SIG-M5 treated with dmso at 0.1 percent for 504 hours (cell line): Measurements from ENCODE around the gene PNPO.
"Not testable (repeated sequence)": the region's sequence is repeated elsewhere in the genome, so short reads cannot be mapped to it uniquely, and the experiment has no call there.

ENCODE experiments used
- DNase-seq: peaks from one replicate; lab custom pipeline; 2025; ENCODE audit not compliant: unreplicated experiment; lab: John Stamatoyannopoulos, UW

PNPO gene

GRCh38 chr17:47917581-47917980 lies 23.8 kb upstream of the PNPO start:
- DNase-seq: no peak

DNA sequence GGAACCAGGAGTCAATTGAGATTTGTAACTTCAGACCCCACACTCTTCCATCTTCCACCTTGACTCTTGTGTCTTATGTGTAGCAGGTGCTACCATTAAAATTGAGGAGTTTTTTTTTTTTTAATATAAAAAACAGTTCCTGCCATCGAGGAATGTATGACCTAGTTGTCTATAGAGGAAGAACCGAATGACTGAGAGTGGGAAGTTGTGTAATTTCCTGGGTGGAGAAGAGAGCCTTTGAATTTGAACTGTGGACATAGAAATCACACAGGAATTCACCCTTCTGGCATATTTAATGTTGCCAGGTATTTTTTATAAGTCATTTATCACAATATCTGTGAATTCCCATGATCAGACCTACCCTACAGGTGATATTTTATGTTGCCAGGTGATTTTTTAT lies 23.4 kb upstream of the PNPO start:
- DNase-seq: peak; percentile 43

- DNase-seq: no peak
Measured at GRCh38 chr17:47918991-47919390, 22.4 kb upstream of the PNPO start.

DNA sequence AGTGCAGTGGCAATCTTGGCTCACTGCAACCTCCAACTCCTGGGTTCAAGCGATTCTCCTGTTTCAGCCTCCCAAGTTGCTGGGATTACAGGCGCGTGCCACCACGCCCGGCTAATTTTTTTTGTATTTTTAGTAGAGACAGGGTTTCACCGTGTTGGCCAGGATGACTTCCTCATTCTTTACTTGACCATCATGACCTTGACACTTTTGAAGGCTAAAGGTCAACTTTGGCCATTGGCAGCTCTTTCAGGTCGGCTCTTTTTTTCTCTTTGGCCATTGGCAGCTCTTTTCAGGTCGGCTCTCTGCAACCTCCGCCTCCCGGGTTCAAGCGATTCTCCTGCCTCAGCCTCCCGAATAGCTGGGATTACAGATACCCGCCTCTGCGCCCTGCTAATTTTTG lies 21.5 kb upstream of the PNPO start:
- not testable (repeated sequence) for DNase-seq

DNA sequence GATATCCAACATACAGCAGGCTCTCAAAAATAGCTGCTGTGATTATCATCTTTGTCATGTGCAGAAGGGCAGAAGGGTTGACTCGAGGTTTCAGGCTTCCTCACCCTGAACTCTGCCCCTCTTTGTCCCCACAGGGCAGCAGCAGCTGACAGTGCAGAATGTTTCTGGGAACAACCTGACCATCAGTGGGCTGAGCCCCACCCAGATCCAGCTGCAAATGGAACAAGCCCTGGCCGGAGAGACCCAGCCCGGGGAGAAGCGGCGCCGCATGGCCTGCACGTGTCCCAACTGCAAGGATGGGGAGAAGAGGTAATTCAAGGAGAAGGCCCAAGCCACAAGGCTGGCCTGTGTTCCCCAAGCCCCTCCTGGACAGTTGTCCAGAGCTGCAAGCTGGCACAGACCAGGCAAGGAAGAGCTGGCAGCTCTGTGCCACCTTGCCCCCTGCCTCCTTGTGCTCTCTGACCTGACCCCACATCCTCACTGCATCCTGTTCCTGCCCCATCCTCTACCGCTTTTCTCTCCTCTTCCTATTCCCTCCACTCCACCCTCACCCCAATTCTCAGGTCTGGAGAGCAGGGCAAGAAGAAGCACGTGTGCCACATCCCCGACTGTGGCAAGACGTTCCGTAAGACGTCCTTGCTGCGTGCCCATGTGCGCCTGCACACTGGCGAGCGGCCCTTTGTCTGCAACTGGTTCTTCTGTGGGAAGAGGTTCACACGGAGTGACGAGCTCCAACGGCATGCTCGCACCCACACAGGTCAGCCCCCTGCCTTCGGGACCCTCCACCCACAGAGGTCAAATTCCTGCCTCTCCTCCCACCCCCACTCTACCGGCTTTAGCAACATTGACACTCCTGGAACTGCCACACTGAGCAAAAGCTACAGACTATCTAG lies 16.3 kb upstream of the PNPO start:
- DNase-seq: no peak

DNA sequence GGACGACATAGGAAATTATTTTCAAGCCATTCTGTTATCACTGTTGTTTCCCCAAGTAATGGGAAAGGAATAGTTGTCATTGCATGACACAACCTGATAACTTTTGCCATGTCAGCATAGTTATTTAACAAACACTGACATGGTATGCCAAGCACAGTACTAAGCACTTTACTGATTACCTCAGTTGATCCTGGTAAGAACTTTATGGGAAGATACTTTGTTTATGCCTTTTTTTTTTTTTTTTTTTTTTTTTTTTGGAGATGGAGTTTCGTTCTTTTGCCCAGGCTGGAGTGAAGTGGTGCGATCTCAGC lies 15.7 kb upstream of the PNPO start:
- no peak for DNase-seq

GRCh38 chr17:47927821-47928400 lies 13.5 kb upstream of the PNPO start:
- no peak for DNase-seq

DNA sequence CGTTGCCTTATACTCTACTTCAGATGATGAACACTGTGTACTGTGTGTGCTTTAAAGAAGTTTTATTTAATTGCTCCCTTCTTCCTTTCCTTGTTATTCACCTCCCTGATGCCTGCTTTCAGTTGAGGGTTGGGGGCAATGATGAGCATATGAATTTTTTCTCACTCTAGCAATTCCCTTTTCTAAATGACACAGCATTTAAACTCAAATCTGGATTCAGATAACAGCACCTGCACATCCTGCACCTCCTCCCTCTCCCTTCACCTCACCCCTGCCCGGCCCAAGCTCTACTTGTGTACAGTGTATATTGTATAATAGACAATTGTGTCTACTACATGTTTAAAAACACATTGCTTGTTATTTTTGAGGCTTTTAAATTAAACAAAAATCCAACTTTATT lies 13.0 kb upstream of the PNPO start:
- no peak for DNase-seq

DNA sequence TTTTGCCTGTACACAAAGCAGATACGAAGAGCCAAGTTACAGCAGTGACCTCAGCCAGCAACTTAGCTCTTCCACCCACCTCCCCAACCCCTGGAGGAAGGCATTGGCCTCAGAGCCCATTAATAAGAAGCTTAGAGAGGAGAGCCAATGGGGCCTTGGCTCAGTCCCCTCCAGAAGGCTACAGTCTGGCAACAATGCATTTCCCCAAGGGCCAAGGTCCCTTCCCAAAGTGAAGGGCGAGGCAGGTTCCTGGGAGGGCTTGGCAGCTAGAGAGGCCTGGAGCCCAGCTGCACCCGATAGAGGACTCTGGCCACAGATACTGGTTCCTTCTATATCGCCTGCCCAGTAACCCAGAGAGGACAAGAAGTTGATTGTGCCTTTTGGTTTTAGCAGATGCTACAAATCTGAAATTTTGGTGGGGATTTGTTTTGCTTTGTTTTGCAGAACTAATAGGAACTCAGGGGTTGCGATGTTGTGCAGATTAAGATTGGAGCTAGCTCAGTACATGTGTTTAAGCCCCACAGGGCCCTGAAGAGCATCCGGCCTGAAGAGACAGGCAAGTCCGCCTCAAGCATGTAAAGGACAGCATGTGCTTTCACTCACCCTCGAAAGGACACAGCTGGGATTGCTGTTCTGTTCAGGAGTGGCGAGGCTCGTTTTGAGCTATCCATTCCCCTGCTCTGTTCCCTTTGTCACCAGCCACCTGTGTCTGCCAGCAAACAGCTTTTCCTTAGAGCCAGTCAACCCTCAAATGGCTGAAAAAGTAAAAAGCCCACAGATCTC lies 12.0 kb upstream of the PNPO start:
- no peak for DNase-seq

DNA sequence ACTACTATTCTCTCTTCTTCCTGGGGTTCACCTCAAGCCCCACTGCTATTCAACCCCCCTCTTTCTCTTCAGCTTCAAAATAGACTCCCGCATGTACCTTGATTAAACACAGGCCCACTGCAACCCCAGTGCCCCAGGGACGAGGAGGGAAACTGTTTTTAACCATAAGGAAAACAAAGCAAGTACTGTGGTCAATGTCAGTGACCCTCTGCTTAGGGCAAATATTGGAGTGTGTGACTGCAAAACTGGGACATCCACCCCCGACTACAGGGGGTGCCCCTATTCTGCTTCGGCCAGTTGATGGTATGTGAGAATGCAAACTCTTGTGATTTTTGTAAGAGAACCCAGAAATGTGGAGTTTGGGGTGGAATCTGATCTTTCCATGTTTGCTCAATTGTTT lies 9.5 kb upstream of the PNPO start:
- no peak for DNase-seq

DNA sequence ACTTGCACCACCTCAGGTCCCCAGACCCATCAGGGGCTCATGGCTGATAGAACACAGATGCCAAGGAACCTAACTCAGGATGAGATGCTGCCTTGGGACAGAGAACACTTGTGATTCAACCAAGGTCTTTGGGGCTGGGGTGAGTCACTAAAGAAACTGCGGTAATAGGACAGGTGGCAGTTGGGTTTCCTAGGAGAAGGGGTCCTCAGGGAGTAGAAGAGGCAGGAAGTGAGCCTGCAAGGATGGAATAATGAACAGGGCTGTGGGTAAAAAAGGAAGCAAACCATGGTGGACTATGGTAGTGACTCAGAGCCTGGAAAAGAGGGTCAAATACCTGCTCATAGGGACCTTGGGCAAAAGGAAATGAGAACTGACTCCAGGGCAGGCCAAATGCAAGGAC lies 6.5 kb upstream of the PNPO start:
- no peak for DNase-seq

GRCh38 chr17:47935468-47935867 lies 5.9 kb upstream of the PNPO start:
- DNase-seq: not testable (repeated sequence)

GRCh38 chr17:47935961-47936360 lies 5.4 kb upstream of the PNPO start:
- no peak for DNase-seq

- no peak for DNase-seq
Measured at GRCh38 chr17:47937941-47938340, 3.4 kb upstream of the PNPO start.

DNA sequence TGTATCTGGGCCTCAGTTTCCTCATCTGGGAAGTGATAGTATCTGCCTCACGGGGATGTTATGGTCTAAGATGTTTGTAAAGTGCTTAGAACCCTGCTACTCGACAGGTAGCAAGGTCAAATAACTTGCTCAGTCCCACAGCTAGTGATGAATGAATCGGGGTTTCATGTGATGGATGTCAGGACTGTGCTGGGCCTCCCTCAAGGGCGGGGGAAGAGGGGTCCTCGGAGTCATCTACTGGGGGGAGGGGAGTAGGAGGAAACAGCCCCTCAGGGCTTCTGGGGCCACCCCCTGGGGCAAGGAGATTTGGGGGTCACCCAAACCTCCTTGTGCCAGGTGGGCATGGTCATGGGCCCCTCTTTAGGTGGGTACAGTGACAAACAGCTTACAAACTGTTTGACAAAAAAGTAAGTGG lies 732 bp downstream of the PNPO start:
- no peak for DNase-seq

DNA sequence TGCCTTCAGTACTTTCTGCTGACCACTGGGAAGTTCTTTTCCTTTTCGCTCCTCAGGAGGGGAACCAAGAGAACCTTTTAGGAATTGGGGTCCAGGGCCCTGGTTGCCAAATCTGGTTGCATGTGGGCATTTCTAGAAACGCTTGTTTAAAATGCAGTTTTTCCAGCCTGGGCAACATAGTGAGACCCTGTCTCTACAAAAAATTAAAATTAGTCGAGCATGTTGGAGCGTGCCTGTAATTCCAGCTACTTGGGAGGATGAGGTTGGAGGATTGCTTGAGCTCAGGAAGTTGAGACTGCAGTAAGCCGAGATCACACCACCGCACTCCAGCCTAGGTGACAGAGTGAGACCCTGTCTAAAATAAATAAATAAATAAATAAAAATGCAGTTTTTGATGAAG lies 1.2 kb downstream of the PNPO start:
- DNase-seq: no peak

DNA sequence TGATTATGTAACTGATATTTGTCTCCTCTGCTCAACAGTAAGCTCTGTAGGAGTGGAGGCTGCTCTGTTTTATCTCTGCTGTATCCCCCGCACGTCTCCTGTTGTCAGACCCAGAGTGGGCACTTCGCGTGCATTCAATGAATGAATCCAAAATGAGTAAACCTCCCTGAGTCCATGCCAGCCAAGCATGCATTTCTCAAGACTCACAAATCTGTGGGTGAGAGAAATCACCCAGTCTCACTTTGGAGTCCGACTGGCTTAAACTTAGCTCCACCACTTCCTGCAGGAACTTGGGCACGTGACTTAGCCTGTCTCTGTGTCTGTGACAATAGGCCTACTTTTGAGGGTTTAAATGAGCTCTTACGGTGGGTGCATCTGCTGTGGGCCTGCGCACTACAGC lies 3.7 kb downstream of the PNPO start:
- no peak for DNase-seq

- no peak for DNase-seq
Measured at GRCh38 chr17:47945529-47946508, 4.4 kb downstream of the PNPO start.

DNA sequence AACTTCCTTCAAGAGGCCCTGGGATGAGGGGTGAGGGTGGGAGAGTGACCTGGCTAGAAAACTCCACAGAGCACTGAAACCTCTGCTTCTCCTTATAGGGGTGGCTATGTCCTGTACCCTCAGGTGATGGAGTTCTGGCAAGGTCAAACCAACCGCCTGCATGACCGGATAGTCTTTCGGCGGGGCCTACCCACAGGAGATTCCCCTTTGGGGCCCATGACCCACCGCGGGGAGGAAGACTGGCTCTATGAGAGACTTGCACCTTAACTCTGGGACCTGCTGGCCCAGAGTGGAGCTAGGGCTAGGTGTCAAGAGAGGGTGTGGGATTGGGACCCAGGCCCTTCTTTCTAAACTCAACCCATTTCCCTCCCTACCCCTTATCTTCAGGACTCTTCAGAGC lies 5.1 kb downstream of the PNPO start:
- DNase-seq: no peak

GRCh38 chr17:47946929-47947397 lies 5.6 kb downstream of the PNPO start:
- peak; percentile 90 for DNase-seq

DNA sequence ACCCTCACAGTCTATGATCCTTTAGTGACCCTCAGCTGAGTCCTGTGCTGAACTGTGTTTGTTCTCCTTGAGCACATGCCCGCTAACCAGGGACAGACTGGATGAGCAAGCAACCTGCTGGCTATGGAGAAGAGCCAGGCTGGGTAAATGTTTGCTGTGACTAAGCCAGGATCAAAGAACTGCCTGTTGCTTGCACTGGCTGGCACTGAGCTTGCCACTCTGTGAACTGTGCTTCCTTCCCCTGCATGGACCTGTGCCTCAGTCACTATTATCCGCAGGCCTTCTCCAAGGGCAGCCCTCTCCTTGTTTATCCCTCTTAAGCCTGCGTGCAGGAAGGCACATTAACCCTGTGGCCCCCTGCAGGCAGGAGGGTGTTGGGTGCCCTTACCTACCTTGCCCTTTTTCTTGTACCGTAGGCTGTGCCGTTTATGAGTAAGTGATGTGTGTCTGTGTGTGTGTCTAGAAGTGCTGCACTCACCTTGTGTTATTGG lies 7.4 kb downstream of the PNPO start:
- peak; percentile 57 for DNase-seq
